ENCODE results near the gene NHSL2.

- TF ChIP-seq, protein P1, sequence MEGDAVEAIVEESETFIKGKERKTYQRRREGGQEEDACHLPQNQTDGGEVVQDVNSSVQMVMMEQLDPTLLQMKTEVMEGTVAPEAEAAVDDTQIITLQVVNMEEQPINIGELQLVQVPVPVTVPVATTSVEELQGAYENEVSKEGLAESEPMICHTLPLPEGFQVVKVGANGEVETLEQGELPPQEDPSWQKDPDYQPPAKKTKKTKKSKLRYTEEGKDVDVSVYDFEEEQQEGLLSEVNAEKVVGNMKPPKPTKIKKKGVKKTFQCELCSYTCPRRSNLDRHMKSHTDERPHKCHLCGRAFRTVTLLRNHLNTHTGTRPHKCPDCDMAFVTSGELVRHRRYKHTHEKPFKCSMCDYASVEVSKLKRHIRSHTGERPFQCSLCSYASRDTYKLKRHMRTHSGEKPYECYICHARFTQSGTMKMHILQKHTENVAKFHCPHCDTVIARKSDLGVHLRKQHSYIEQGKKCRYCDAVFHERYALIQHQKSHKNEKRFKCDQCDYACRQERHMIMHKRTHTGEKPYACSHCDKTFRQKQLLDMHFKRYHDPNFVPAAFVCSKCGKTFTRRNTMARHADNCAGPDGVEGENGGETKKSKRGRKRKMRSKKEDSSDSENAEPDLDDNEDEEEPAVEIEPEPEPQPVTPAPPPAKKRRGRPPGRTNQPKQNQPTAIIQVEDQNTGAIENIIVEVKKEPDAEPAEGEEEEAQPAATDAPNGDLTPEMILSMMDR (conservative IDR thresholded peaks at IDR 0.05; ENCODE audit: low read length) = no peak
- TF ChIP-seq EZH2phosphoT487 (IDR thresholded peaks at IDR 0.05; ENCODE audit: borderline replicate concordance, low read depth, low read length) = no peak
These were observed 171.1 kb downstream of the NHSL2 start for GRCh38 chrX:72081605-72082320.
